ENCODE results near the gene FAM204A.

Gene FAM204A

DNA sequence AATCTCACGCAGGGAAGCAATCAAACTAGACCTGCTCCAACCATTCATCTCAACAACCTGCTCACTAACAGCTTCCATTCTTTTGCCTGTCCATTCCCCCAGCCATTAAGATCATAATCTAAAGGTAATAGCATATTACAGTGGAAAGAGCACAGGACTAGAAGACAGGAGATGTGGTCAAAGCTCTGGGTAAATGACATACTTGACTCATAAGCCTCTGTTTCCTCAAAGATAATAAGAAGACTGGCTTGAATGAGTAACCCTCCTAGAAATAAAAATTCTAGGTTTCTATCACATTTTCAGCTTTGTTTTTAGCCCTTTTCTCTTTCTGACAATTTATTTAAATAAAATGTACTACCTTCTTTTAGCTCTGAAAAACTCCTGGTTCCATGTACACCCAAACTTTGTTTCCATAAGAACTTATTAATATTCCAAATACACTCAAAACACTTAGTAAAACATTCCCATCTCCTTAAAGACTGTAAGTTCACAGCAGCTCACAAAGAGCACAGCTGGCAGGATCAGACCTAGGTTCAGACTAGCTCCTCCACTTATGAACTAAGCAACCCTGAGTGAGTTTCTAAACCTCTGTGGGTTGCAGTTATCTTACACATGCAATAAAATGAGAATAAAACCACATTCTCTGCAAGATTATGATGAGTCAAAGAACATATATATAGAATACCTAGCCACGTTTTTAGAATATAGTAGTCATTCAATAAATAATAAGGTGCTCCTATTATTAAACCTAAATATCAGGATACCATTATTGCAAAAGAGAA is 11.6 kb downstream of the FAM204A start:
- no peak for DNase-seq

DNA sequence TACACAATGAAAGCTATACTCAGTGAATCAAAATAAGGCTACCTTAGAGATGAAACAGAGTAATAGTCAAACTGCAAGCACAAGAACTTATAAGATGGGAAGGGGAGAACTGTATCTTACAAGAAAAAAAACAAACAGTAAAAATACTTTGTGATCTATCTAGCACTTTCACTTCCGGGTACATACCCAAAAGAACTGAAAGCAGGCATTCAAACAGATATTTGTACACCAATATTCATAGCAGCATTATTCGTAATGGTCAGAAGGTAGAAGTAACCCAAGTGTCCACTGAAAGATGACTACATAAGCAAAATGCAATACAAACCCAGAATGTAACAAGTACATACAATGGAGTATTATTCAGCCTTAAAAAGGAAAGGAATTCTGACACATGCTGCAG is 18.0 kb downstream of the FAM204A start:
- no peak for DNase-seq

- no peak for DNase-seq
Measured at GRCh38 chr10:118321724-118322575, 20.2 kb downstream of the FAM204A start.

DNA sequence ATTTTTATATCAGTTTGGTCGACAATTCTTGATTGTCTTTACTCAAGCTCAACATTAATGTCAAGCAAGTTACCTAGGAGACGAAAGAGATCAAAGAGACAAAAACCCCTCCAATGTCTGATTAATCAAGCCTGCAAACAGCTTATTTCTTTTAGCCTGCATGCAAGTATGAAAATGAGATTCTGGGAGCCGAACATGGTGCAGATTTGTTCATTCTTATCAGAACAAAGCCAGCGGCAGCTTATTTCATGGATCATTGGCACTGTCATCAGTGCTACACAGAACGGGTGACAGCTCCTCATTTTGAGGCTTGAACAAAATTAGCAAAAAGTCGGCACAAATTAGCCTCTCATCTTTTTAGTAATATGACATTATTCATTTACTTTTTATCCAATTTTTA is 26.5 kb downstream of the FAM204A start:
- DNase-seq = no peak

GRCh38 chr10:118314882-118315281 is 27.2 kb downstream of the FAM204A start:
- no peak for DNase-seq

DNA sequence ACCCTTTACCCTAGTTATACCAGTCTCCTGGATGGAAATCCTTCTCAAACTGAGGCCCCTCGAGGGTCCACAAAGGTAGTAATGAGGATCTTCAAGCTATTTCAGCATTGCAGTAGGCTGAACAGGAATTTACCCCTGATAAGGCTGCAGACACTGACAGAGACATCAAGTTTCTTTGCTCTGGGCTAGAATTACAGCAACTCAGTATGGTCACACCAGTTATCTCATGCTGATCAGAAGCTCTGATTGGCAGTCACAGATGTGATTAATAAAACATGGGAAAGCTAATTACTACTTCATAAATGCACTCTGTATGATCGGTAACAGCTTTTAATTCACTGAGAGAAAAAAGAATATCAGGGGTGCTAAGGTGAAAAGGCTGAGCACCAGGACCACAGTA is 30.6 kb downstream of the FAM204A start:
- DNase-seq = no peak

DNA sequence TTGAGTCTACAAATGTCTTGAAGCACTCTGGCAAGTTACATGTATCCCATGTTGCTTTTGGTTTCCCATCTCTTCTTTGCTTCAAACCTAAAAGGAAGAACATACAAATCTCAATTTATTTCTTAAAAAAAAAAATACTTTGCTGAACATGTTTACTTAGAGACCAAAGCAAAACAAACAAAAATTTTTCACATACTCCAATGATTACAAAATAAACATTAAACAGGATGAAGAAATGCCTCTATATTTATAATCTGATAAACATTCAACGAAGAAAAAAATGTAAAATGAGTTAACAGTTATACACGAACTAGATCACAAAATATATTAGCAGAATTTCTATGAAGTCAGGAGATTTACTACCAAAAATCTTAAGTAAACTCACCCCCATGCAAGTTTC is 31.3 kb downstream of the FAM204A start:
- no peak for DNase-seq

DNA sequence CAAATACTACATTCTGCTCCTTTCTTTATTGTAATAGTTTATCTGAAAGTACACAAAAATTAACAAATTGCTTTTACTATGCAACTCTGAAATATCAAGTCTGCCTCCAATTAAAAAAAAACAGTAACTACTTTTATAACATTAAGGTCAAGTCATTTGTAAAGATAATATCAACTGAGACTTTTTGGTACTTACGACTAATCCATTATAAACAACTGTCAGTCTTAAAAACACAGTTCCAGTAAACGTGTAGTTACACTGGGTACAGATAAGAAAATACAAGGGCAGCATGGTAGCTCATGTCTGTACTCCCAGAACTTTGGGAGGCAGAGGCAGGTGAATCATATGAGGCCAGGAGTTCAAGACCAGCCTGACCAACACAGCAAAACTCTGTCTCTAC is 32.2 kb downstream of the FAM204A start:
- no peak for DNase-seq

DNA sequence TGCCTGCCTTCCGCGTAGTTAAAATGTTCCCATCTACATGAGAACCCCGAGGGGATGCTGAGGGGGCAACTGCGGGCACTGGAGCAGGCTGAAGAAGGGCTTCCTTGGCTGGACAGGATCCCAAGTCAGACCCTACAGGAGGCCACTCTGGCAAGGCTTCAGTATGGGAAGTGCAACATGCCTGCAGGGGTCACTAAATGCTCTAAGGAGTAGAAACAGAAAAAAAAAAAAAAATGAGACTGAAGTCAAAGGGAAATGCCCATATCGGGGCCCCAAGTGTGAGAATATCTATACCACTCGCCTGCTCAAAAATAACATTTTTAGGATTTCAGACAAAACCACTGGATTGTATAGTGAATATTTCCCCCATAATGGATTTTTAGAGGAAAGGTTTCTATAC is 33.5 kb downstream of the FAM204A start:
- DNase-seq = no peak

DNA sequence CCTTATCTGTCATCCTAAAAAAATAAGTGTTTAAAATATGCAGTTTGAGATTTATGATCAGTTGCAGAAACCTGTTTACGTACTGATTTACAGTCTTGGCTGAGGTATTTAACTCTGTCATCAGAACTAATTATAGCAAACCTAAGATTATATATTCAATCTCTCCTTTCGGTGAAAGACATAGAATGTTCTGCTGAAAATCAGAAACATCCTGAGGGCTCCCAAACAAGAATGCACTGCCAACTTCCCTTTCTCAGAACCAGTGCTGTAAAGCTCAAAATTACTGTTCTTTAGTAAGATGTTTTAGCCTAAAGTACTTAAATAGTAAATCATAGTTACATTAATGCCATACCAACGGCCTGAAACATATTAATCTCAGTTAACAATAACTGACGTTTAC is 34.3 kb downstream of the FAM204A start:
- no peak for DNase-seq

- no peak for DNase-seq
Measured at GRCh38 chr10:118307220-118307619, 34.9 kb downstream of the FAM204A start.

- DNase-seq = no peak
Measured at GRCh38 chr10:118305730-118306129, 36.4 kb downstream of the FAM204A start.

DNA sequence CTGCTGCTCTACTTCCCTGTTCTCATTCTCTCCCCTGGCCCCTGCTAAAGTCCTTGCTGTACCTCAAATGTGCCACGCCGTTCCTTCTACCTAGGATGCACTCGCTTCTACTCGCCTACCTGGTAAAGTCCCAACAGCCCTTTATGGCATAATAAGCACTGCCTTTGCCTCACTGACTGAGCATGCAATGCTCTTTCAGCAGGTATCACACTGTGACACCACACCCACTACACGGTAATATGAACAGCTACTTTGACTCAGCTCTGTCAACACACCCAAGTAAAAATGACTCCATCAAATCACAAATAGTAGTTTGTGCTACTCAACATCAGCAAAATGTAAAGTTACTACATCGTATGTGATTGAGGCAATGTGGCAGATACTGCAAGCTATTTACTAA is 37.6 kb downstream of the FAM204A start:
- DNase-seq = no peak

DNA sequence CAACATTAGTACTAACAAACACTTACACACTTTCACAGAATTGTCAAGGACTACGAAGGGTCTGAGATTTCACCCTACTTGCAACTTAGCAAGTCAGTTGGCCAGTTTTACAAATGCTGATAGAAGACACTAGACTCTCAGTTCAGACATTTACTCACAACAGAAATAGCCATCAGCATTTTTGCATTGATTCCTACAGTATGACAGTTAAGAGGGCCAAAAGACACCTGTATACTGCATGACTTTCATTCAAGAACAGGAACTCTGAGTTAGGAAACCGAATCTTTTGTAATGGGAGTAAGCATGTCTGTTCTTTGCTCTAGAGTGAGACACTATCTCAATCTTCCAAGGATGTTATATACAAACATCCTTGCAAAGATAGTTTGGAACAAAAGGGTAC is 40.9 kb downstream of the FAM204A start:
- DNase-seq = no peak

- DNase-seq = no peak
Measured at GRCh38 chr10:118300320-118300719, 41.8 kb downstream of the FAM204A start.

DNA sequence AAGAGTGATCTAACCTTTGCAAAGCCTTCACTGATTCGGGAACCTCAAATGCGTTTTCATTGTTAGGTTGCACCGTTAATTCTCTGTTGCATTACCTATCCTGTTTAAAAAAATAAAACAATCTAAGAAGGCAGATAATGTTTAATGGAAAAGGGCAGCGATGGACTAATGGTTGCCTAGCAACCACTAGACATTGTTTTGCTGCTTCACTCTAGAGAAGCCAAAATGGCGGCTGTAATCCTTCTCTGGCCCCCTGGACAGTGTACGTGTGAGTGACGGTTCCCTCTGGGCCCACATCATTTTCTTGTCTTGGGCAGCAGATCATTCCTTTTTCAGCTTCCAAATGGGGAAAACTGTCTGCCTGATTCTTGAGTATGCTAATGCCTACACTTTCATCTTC is 43.3 kb downstream of the FAM204A start:
- DNase-seq = no peak

- DNase-seq = no peak
Measured at GRCh38 chr10:118291122-118291521, 51.0 kb downstream of the FAM204A start.

DNA sequence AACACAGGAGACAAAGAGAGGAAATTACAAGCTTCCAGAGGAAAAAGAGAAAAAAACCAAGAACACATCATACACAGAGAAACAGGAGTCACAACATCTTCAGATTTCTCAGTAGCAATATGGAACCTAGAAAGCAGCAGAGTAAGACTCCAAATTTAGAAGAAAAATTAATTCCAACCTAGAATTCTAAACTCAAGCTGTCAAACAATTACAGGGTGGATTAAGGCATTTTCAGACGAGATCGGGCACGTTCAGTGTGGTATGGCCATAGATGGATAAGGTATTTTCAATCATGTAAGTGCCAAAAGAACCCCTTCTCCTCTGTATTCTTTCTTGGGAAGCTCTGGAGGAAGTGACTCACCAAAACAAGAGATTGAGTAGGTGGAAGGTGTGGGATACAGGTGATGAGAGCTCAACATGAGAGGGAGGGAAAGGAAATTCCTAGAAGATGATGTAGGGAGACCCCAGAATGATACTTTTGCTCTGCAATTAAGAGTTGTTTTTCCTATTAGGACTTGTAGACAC is 51.6 kb downstream of the FAM204A start:
- DNase-seq = no peak

DNA sequence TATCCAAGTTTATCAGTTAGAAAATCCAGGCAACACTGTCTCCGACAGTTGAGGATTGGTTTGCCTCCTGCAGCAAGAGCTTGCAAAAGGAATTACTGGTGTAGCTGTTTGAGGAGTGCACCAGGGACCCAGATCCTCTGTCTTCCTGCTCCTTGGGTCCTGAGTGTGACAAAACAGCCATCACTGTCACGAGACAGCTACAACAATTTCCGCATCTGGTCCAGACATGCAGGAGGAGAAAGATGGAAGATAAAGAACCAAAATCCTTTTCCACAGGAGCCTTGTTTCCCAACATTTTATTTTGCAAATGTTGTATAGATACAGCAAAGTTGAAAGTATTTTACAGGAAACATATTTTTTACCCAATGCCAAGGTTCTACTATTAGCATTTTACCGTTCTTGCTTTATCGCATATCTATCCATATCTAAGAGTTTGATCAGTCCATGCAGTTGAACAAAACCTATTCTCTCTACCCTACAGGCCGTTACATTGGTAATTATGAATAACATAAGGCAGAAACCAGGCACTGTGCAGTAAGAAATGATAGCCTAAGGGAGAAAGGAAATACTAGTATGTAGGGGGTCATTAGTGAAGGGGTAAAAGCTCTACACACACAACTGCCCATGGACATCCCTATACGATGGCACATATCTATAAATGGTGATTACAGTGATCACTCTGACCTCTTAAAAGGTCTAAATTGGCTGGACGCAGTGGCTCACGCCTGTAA is 54.9 kb downstream of the FAM204A start:
- DNase-seq = no peak

- no peak for DNase-seq
Measured at GRCh38 chr10:118286051-118286838, 55.9 kb downstream of the FAM204A start.

DNA sequence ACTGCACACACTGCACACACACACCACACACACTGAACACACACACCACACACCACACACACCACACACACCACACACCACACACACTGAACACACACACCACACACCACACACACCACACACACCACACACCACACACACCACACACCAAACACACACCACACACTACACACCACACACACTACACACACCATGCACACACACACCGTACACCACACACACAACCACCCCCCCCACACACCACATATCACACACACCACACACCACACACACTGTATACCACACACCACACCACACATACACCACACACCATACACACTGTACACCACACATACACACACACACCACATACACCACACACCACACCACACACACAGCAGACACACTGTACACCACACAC is 59.5 kb downstream of the FAM204A start:
- no peak for DNase-seq

DNA sequence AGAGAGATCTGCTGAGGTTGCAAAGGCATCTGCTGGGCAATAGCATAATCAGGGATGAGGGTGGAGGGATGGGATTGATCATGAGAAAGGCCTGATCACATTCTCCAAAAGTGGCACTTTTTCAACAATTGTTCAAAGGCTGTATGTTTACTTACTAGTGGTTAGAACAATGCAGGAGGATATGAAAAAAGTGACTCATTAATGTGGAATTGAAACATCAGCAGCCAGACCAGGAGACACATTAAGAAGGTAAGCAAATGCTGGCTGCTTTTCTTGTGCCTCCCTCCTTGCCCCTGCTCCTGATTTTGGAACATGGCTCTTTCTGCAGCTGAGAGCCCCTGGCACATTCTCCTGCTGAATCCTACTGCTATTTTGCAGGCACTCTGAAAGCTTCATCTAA is 63.5 kb downstream of the FAM204A start:
- DNase-seq = no peak

DNA sequence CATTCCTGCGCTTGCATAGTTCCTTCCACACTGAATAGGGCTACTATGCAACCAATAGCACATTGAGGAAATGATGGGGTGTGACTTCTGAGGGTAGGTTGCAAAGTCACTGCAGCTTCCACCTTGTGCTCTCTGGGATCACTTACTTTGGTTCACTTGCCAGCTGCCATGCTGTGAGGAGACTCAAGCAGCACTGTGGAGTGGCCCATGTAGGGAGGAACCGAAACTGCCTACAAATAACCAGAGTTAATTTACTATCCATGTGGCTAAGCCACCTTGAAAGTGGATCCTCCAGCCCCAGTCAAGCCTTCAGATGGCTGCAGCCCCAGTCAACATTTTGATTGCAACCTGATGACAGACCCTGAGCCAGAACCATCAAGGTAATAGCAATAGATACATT is 64.3 kb downstream of the FAM204A start:
- no peak for DNase-seq
